ENCODE data around the gene RBL1. TPM values are rescaled to one million over a fixed set of nuclear protein-coding genes. Genes with fewer than 3 reads are reported as not detected.

The RBL1 gene
- polyA plus RNA-seq, 1 donor from 2014 or later, result 5.1 TPM

GRCh38 chr20:36956674-36957073 lies 139.1 kb downstream of the RBL1 start:
- no peaks in the 10 kb centered on the region for H3K36me3 ChIP-seq (ENCODE audit: insufficient read depth, low read length)
- H3K9me2 ChIP-seq (ENCODE audit: insufficient read depth, low read length), result no peaks in the 10 kb centered on the region
- no peak overlapping the region for H3K4me3 ChIP-seq (ENCODE audit: low read length)
- H3K4me2 ChIP-seq (ENCODE audit: low read length), result no peak overlapping the region
- TF ChIP-seq SMC3 (conservative IDR thresholded peaks at IDR 0.05; ENCODE audit: poor library complexity) (no peak), EZH2 (IDR thresholded peaks at IDR 0.05; ENCODE audit: borderline replicate concordance, insufficient read depth, low read length, poor library complexity, severe bottlenecking) (no peak), CTCF (IDR thresholded peaks at IDR 0.05; ENCODE audit: poor library complexity, severe bottlenecking) (no peak), EP300 (conservative IDR thresholded peaks at IDR 0.05; ENCODE audit: poor library complexity, severe bottlenecking) (no peak), RAD21 (conservative IDR thresholded peaks at IDR 0.05) (no peak), TAF1 (IDR thresholded peaks at IDR 0.05; ENCODE audit: low read depth) (no peak), REST (IDR thresholded peaks at IDR 0.05; ENCODE audit: borderline replicate concordance) (no peak), MXI1 (conservative IDR thresholded peaks at IDR 0.05; ENCODE audit: poor library complexity, severe bottlenecking) (no peak), POLR2AphosphoS5 (IDR thresholded peaks at IDR 0.05) (no peak)
- no peaks in the 10 kb centered on the region for H3K79me2 ChIP-seq (replicated peaks; ENCODE audit: insufficient read depth, low read length)
- no peak overlapping the region for H3K27ac ChIP-seq (ENCODE audit: low read length)
- no peaks in the 10 kb centered on the region for H3K9me3 ChIP-seq (ENCODE audit: low read length)
- H4K20me1 ChIP-seq (ENCODE audit: insufficient read depth), result no peaks in the 10 kb centered on the region
- H3F3A ChIP-seq (ENCODE audit: insufficient read depth, low read length, poor library complexity, severe bottlenecking), result no peaks in the 10 kb centered on the region
- no peak overlapping the region for H2AFZ ChIP-seq (ENCODE audit: low read depth, low read length)
- no peaks in the 10 kb centered on the region for H3K27me3 ChIP-seq (ENCODE audit: insufficient read depth, low read depth, low read length)
- H3K9ac ChIP-seq (ENCODE audit: low read length), result no peak overlapping the region

- no peaks in the 10 kb centered on the region for H4K20me1 ChIP-seq (ENCODE audit: insufficient read depth)
- no peak overlapping the region for H3K4me2 ChIP-seq (ENCODE audit: low read length)
- no peaks in the 10 kb centered on the region for H3K9me2 ChIP-seq (ENCODE audit: insufficient read depth, low read length)
- no peak overlapping the region for H2AFZ ChIP-seq (ENCODE audit: low read depth, low read length)
- no peaks in the 10 kb centered on the region for H3K27me3 ChIP-seq (ENCODE audit: insufficient read depth, low read depth, low read length)
- no peaks in the 10 kb centered on the region for H3F3A ChIP-seq (ENCODE audit: insufficient read depth, low read length, poor library complexity, severe bottlenecking)
- no peak overlapping the region for H3K9ac ChIP-seq (ENCODE audit: low read length)
- no peak for TF ChIP-seq MXI1 (conservative IDR thresholded peaks at IDR 0.05; ENCODE audit: poor library complexity, severe bottlenecking)
- TF ChIP-seq REST (IDR thresholded peaks at IDR 0.05; ENCODE audit: borderline replicate concordance), result no peak
- TF ChIP-seq EP300 (conservative IDR thresholded peaks at IDR 0.05; ENCODE audit: poor library complexity, severe bottlenecking), result no peak
- no peak for TF ChIP-seq CTCF (IDR thresholded peaks at IDR 0.05; ENCODE audit: poor library complexity, severe bottlenecking)
- TF ChIP-seq POLR2AphosphoS5 (IDR thresholded peaks at IDR 0.05), result no peak
- no peak for TF ChIP-seq TAF1 (IDR thresholded peaks at IDR 0.05; ENCODE audit: low read depth)
- TF ChIP-seq EZH2 (IDR thresholded peaks at IDR 0.05; ENCODE audit: borderline replicate concordance, insufficient read depth, low read length, poor library complexity, severe bottlenecking), result no peak
- TF ChIP-seq SMC3 (conservative IDR thresholded peaks at IDR 0.05; ENCODE audit: poor library complexity), result no peak
- TF ChIP-seq RAD21 (conservative IDR thresholded peaks at IDR 0.05), result no peak
- no peaks in the 10 kb centered on the region for H3K36me3 ChIP-seq (ENCODE audit: insufficient read depth, low read length)
- H3K27ac ChIP-seq (ENCODE audit: low read length), result no peak overlapping the region
- no peak overlapping the region for H3K4me3 ChIP-seq (ENCODE audit: low read length)
- no peaks in the 10 kb centered on the region for H3K79me2 ChIP-seq (replicated peaks; ENCODE audit: insufficient read depth, low read length)
- H3K9me3 ChIP-seq (ENCODE audit: low read length), result no peaks in the 10 kb centered on the region
Observed at GRCh38 chr20:36956016-36956415, 139.8 kb downstream of the RBL1 start.

Measured in neural cell (in vitro differentiated cells).